Small intestine (tissue), 7 donors: ENCODE measurements around the gene KRT73. TPM values are rescaled to one million over a fixed set of nuclear protein-coding genes. Genes with fewer than 3 reads are reported as not detected.

Experiments used
- DNase-seq, 2 donors: peaks; one replicate each; pipeline versions ENCODE4 v3.0.0 to v3.0.0-alpha.2; 2013
- FAIRE-seq: peaks from 2 replicates; lab custom pipeline; 2012; peaks lifted over from hg19 to GRCh38; lab: Jason Lieb, UNC
- H3K27ac ChIP-seq, 3 donors: one replicate each; pipeline ENCODE4 v1.5.1; 2013; ENCODE audit warnings: low read length in 2 of 3, mild to moderate bottlenecking in 2 of 3, control low read depth in 1 of 3, inconsistent platforms in 1 of 3, low read depth in 1 of 3, moderate library complexity in 1 of 3
- H3K27me3 ChIP-seq, 3 donors: one replicate each; pipeline ENCODE4 v1.6.1; 2013; ENCODE audit warnings: low read length in 3 of 3, inconsistent platforms in 1 of 3; ENCODE audit not compliant: control insufficient read depth in 3 of 3, insufficient read depth in 3 of 3
- H3K36me3 ChIP-seq, 3 donors: one replicate each; pipeline ENCODE4 v1.6.1; 2013; ENCODE audit warnings: low read length in 3 of 3, inconsistent platforms in 1 of 3, low read depth in 1 of 3, mild to moderate bottlenecking in 1 of 3, moderate library complexity in 1 of 3; ENCODE audit not compliant: control insufficient read depth in 3 of 3, insufficient read depth in 2 of 3
- H3K4me1 ChIP-seq, 3 donors: one replicate each; pipeline ENCODE4 v1.6.1; 2013; ENCODE audit warnings: low read length in 2 of 3, inconsistent platforms in 1 of 3, low read depth in 1 of 3, mild to moderate bottlenecking in 1 of 3, moderate library complexity in 1 of 3; ENCODE audit not compliant: control insufficient read depth in 3 of 3, insufficient read depth in 2 of 3
- H3K4me3 ChIP-seq, 3 donors: one replicate each; pipeline ENCODE4 v1.5.1; 2013; ENCODE audit warnings: low read length in 3 of 3, control low read depth in 1 of 3, inconsistent platforms in 1 of 3, low read depth in 1 of 3, mild to moderate bottlenecking in 1 of 3, moderate library complexity in 1 of 3
- H3K9me3 ChIP-seq, 2 donors: one replicate each; pipeline ENCODE4 v1.6.1; 2013; ENCODE audit warnings: low read depth in 1 of 2, low read length in 1 of 2; ENCODE audit not compliant: control insufficient read depth in 2 of 2, insufficient read depth in 1 of 2
- WGBS, 3 donors: extraction: QIAGEN DNeasy Blood & Tissue Kit; methylation state at CpG; one replicate each; pipeline ENCODE4 v1.1.7; 2013; 5-methylcytosine and 5-hydroxymethylcytosine counted together
- polyA plus RNA-seq, 4 donors: library from polyadenylated mRNA; stranded (reverse) in 3 of 4; unstranded in 1 of 4; fragments of 200-250 nt in 3 of 4; fragments of 120-200 nt in 1 of 4; gene quantifications; one replicate each; pipeline versions ENCODE4 v1.2.1 to v1.2.3, GENCODE V29; 2013
- donor health status: healthy with polysubstance abuse.
- donor health status: control.
- donor health status: control.
- donor health status: Bipolar disorder and iron deficiency.
- donor health status: healthy.

The KRT73 gene
- polyA plus RNA-seq, 4 donors, result 0.84 to 2.2 (median 1.4) TPM; not detected in 1

DNA sequence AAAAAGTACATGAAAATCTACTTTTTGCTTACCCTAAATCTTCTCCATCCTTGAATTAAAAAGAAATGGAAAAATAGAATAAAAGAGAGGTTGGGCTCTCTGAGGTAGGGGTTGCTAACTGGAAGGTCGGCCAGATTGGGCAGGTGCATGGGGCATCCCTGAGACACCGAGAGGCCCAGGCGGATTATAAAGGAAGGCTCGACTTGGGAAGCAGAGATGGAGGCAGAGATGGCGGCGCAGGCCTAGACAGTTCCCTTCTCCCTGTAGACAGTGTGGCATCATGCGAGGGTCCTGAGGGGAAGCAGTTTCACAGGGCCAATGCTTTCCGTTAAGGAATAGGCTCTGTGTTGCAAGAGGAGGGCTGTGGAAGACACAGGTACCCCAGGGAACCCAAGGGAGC, 41.0 kb downstream of the KRT73 start:
- H3K36me3 ChIP-seq, result no peaks in the 10 kb centered on the region
- H3K27me3 ChIP-seq, result peaks cover 0 to 7% (median 0%) of the 10 kb centered on the region in 3 donors
- DNase-seq (no peak), FAIRE-seq (no peak)
- H3K9me3 ChIP-seq, result no peaks in the 10 kb centered on the region
- H3K4me1 ChIP-seq, result no peaks in the 10 kb centered on the region
- 90 to 94% (median 91%) methylated on average over 8 of the region's 8 CpGs for WGBS, 3 donors
- H3K27ac ChIP-seq, result no peak overlapping the region
- no peak overlapping the region for H3K4me3 ChIP-seq

DNA sequence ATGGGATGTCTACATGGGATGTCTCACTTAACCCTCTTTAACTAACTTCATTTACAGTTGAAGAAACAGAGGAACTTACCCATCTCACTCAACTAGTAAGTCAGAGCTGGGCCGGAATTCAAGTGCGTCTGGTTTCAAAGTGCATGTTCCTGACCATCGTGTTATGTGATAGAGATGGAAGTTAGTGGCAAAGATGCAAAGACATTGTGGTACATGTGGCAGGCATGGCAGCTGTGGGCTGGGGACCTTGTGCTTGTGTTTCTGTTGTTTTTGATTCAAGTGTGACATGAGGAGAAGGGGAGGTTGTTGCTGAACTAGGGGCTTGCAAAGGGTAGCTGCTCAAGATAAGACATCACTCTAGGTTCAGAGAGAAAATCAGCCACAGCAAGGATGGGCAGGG, 42.4 kb downstream of the KRT73 start:
- Histone ChIP-seq H3K27me3 (peaks cover 0 to 9% (median 0%) of the 10 kb centered on the region in 3 donors), H3K9me3 (no peaks in the 10 kb centered on the region), H3K4me1 (no peaks in the 10 kb centered on the region), H3K36me3 (no peaks in the 10 kb centered on the region), H3K27ac (no peak overlapping the region), H3K4me3 (no peak overlapping the region)
- WGBS, 3 donors, result 71 to 94% (median 82%) methylated on average over 3 of the region's 3 CpGs
- FAIRE-seq (no peak), DNase-seq (no peak)

DNA sequence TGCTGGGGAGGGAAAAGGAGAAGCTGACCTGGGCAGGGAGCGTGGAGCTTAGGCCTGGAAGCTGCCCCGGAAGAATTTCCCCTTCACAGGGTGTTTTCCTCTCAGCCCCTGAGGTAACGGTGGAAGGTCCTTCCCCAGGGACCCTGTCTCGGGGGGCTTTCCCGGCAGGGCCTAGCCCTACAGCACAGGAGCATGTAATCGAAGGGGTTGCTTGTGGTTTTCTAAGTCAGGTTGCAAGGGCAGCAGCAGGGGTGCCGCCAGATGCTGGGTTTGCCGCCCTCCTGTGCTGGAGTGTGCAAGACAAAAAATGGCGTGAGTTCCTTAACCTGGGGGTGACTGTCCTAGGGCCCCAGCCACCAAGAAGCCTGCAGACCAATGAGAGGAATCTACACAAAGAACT, 43.1 kb downstream of the KRT73 start:
- H3K27me3 ChIP-seq, result peaks cover 0 to 9% (median 0%) of the 10 kb centered on the region in 3 donors
- WGBS, 3 donors, result 87 to 92% (median 90%) methylated on average over 9 of the region's 9 CpGs
- H3K4me3 ChIP-seq, result no peak overlapping the region
- no peaks in the 10 kb centered on the region for H3K4me1 ChIP-seq
- FAIRE-seq (no peak), DNase-seq (no peak)
- H3K9me3 ChIP-seq, result no peaks in the 10 kb centered on the region
- H3K36me3 ChIP-seq, result no peaks in the 10 kb centered on the region
- no peak overlapping the region for H3K27ac ChIP-seq

DNA sequence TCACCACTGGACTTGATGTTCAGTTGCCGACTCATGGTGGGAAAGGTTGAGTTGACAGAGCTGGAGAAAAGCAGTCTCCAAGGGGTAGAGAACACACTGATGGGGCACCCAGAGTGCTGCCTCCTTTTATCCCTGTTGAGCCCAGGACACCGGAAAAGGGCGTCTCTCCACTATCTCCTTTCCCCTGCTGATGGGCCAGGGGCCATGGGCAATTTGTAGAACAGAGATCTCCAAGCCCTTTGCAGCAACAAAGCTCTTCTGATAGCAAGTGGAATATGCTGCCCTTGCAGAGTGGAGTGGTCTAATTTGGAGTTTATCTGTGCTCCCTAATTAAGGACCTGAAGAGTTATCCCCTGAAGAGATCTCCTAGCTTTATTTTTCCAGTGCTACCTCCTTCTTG, 44.6 kb downstream of the KRT73 start, which contains the start of gene KRT74:
Gene KRT74 (minus strand): TSS at position 101 of the 400 bp plus-strand sequence. CDS start 66 bp downstream, at position 35.
- H3K4me1 ChIP-seq, result no peaks in the 10 kb centered on the region
- H3K27me3 ChIP-seq, result peaks cover 0 to 11% (median 0%) of the 10 kb centered on the region in 3 donors
- H3K4me3 ChIP-seq, result no peak within 1 kb of the TSS
- FAIRE-seq (no peak), DNase-seq (no peak)
- no peaks in the 10 kb centered on the region for H3K9me3 ChIP-seq
- no peaks in the 10 kb centered on the region for H3K36me3 ChIP-seq
- no peak within 1 kb of the TSS for H3K27ac ChIP-seq
- whole genome bisulfite sequencing, 3 donors, result 74 to 90% (median 88%) methylated on average over 3 of the region's 3 CpGs

DNA sequence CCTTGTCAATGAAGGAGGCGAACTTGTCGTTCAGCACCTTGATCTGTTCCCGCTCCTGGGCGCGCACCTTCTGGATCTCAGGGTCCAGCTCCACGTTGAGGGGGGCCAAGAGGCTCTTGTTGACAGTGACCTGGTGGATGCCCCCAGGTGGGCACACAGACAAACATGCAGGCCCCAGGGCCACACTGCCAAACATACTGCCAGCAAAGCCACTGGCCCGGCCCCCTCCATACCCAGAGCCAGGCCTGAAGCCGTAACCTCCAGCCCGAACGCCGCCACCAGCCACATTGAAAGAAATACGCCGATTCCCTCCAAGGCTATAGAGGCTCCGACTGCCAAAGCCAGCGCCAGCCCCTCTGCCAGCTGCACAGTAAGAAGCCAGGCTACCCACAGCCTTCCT, 45.1 kb downstream of the KRT73 start:
- H3K27ac ChIP-seq, result no peak overlapping the region

DNA sequence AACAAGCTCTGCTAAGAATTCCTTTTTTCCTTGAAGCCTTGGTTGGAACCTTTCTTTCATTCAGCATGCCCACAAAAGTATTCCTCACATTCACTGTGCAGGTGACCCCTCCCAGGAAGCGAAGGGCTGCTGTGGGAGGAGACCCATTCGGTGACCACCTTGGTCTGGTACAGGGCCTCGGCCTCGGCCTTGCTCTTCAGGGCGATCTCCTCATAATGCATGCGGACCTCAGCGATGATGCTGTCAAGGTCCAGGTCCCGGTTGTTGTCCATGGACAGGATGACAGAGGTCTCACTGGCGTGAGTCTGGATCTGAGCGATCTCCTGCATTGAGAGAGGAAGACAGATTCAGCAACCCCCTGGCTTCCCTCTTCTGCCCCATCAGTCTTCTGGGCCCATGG, 47.8 kb downstream of the KRT73 start:
- Histone ChIP-seq H3K4me3 (no peak overlapping the region), H3K9me3 (no peaks in the 10 kb centered on the region), H3K36me3 (no peaks in the 10 kb centered on the region), H3K27ac (no peak overlapping the region), H3K27me3 (peaks cover 0 to 8% (median 0%) of the 10 kb centered on the region in 3 donors), H3K4me1 (no peaks in the 10 kb centered on the region)
- no peak for DNase-seq
- WGBS, 3 donors, result 88 to 93% (median 91%) methylated on average over 10 of the region's 10 CpGs
- FAIRE-seq, result no peak

More for the DNA sequence above, 45.1 kb downstream of the KRT73 start:
- Histone ChIP-seq H3K4me3 (no peak overlapping the region), H3K9me3 (no peaks in the 10 kb centered on the region), H3K27me3 (peaks cover 0 to 11% (median 0%) of the 10 kb centered on the region in 3 donors), H3K4me1 (no peaks in the 10 kb centered on the region), H3K36me3 (no peaks in the 10 kb centered on the region)
- 89 to 93% (median 89%) methylated on average over 15 of the region's 15 CpGs for WGBS, 3 donors
- FAIRE-seq (no peak), DNase-seq (no peak)

DNA sequence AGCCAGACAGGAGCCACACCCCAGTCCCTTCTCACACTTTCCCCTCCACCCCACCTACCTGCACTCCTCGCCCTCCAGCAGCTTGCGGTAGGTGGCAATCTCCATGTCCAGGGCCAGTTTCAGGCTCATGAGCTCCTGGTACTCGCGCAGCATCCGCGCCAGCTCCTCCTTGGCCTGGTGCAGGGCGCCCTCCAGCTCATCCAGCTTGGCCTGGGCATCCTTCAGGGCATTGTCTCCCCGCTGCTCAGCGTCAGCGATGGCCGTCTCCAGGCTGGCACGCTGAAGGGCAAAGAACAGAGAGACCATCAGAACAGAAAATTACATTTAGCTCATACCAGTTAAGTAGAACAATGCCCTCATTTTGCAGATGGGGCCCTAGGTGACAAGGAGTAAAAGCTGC, 50.2 kb downstream of the KRT73 start:
- FAIRE-seq (no peak), DNase-seq (no peak)
- H3K36me3 ChIP-seq, result no peaks in the 10 kb centered on the region
- no peak overlapping the region for H3K4me3 ChIP-seq
- H3K27ac ChIP-seq, result no peak overlapping the region
- WGBS, 3 donors, result 81 to 84% (median 82%) methylated on average over 12 of the region's 12 CpGs
- no peaks in the 10 kb centered on the region for H3K4me1 ChIP-seq
- H3K9me3 ChIP-seq, result no peaks in the 10 kb centered on the region
- peaks cover 0 to 8% (median 0%) of the 10 kb centered on the region in 3 donors for H3K27me3 ChIP-seq

DNA sequence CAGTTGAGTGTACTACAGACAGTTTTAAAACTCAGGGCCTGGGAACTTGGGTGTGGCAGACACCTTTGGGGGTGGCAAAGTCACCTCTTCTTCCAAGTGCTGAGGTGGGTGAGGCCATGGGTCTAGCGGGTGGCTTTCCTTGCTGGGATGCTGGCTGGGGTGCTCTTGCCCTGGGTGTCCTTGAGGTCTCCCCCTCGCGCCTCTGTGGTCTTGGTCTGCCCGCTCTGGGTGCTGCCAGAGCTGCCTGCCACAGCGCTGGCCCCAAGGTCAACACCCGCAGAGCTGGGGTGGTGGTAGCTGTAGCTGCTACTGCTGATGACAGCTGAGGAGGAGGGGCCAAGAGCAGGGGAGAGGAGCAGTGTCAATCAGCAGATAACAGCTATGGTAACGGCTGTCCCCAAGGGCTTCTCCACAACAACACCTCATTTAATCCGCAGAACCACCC, 51.5 kb downstream of the KRT73 start:
- Histone ChIP-seq H3K36me3 (no peaks in the 10 kb centered on the region), H3K9me3 (no peaks in the 10 kb centered on the region), H3K27ac (no peak overlapping the region), H3K4me1 (no peaks in the 10 kb centered on the region), H3K4me3 (no peak overlapping the region), H3K27me3 (peaks cover 0 to 10% (median 0%) of the 10 kb centered on the region in 3 donors)
- 54 to 64% (median 59%) methylated on average over 6 to 8 of the region's 8 CpGs for WGBS, 3 donors
- DNase-seq, result no peak
- no peak for FAIRE-seq

DNA sequence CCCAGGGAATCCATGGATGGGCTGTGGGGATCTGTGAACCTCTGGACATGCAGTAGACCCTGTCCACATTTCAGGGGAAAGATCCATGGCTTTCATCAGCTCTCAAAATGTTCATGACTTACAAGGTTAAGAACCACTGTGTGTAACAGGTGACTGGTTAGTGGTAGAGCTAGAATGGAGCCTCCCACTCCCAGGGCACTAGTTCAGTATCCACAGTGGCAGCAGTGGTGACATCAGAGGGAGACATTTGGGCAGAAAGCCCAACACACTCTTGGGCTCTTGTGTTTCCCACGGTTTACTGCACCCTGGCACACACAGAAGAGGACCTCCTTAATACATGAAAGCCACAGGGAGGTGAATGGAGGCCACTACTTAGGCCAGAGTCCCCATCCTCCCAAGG, 53.8 kb downstream of the KRT73 start:
- FAIRE-seq (no peak), DNase-seq (no peak)
- H3K27me3 ChIP-seq, result peaks cover 0 to 22% (median 0%) of the 10 kb centered on the region in 3 donors
- H3K4me3 ChIP-seq, result no peak overlapping the region
- no peak overlapping the region for H3K27ac ChIP-seq
- no peaks in the 10 kb centered on the region for H3K36me3 ChIP-seq
- WGBS, 3 donors, result 36 to 68% (median 44%) methylated on average over 1 of the region's 1 CpG
- H3K9me3 ChIP-seq, result no peaks in the 10 kb centered on the region
- no peaks in the 10 kb centered on the region for H3K4me1 ChIP-seq
